Left renal pelvis (tissue), 4 donors: Measurements from ENCODE around the gene CPNE4. TPM values are rescaled to one million over a fixed set of nuclear protein-coding genes. Genes with fewer than 3 reads are reported as not detected.
A peak's percentile ranks its signal among the peaks of the same experiment; 100 is the strongest.

Source experiments
- DNase-seq, 4 donors: peaks; one replicate each; pipeline ENCODE4 v3.0.0-alpha.2; 2013; ENCODE audit warnings: low read depth in 4 of 4, low spot score in 3 of 4
- polyA plus RNA-seq, 4 donors: library from polyadenylated mRNA; unstranded; fragments of 120-200 nt; gene quantifications; one replicate each; pipeline ENCODE4 v1.2.1, GENCODE V29; 2013; ENCODE audit not compliant: insufficient read length in 4 of 4

CPNE4 gene
- polyA plus RNA-seq, 4 donors = 0.35 to 0.74 (median 0.62) TPM

DNA sequence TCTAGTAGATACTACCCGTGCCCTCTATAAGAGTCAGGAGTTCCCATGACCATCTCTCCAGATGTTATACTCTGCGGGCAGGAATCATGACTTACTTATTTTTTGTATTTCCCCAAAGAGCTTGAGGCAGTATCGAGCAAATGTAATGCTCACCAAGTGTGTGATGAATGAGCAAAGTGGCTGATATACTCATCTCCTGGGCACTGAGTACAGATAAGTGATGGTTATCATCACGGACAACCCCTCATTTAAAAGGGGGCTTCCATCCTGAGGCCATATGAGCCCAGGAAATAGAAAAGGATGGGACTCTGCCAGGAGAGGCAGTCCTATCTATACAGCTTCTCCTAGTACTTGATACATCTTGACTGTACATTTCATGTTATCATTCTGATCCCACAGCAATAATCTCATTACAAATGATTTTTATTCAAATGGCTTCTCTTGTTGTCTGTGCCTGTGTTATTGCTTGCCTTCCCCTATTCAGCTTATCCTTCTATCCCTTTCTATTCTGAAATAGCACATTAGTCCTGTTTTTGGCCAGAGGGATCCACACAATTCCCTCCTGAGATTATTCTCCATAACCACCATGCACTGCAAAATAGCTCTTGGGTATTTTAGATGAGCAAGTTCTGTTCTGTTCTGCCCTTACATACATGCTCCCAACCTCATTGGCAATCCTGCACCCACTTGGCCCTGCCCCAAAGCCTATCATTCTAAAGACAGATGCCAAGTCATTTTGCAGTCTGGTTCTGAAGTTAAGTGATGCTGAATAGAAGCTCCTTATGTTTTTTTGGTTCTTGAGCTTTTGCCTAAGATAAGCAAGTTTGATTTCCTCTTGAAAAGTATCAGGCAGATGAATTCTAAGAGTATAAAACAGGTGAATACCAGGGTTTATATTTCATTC, 484.0 kb downstream of the CPNE4 start:
- no peak for DNase-seq

DNA sequence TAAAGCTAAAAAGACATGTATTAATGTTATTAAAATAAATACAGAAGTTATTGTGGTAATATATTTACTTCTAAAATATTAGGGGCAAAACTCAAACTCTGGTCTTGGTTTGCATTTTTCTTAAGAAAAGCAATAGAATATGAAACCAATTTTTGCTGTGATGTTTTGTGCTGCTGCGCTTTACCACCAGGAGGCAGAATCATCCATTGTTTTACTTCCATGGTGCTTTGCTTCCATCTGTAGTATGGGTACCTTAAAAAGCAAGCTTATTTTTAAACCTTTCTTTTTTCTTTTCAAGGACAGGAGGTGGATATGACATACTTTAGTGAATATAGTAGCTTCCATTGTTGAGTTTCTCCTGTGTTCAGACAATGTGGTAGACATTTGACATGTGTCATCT, 485.5 kb downstream of the CPNE4 start:
- DNase-seq = no peak

DNA sequence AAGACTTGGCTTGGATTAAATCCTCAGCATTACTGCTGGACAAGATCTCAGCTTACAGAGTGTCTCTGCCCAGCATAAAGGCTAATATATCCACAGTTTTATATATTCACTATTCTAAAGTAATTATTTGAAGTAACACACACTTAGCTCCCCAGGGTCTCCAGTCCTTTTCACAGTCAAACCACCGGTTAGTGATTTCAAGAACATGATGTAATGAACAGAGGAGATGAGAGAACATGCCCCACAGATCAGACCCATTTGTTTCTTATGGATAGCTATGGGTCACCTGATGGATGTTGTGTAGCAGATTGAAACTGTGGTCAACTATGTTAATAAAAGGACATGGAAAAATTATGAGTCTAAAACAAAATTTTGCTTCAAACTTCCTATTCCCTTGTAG, 487.2 kb downstream of the CPNE4 start:
- DNase-seq = no peak

DNA sequence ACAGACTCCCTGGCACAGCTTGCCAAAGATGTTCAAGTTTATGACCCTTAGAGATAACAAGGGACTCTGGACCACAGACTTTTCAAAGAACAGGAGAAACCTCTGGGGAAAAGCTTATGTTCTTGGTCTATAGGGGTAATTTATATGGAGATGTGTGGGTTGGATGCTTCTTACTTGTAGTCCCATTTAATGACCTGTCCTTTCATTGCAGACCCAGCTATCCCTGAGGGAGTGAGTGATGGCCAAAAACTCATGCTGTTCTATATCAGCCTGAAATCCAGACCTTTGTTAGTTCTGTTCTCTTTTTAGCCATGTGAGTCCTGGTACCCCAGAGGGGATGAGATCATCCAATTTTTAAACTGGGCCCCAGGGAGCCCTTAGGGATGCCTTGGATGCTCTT, 488.4 kb downstream of the CPNE4 start:
- DNase-seq = no peak

DNA sequence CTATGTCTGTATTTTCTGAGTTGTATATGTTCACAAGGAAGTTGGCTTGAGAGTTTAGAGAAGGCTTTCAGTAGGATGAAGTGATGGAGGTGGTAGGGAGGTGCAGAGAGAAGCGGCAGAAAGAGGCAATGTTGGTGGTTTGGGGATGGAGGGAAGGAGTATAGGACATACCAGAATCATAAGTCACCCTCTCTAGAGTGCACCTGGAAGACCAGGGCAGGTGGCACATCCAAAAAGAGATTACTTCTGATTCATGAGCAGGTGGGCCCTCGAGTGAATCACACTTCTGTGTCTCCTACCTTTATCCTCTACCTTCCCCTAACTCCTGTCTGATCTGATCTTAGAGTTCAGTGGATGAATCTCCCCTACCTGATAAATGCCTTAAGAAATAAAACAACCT, 490.3 kb downstream of the CPNE4 start:
- DNase-seq = no peak

DNA sequence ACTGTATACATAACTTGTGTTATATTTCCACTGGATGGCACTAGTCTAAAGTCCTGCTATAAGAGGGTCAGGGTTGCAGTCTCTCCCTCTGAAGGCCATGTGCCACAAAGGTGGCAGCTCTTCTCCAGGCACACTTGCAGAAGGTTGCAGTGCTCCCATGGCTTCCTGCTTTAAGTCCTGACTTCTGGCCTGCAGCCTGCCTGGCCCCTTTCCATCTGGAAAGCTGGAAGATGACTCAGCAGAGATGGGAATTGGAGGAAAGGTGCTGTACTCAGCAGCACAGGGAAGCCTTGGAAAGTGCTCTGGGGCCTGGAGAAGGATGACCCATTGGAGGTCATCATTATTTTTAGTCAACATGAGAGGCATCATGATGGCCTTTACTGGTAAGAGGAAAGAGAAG, 491.1 kb downstream of the CPNE4 start:
- DNase-seq = no peak

DNA sequence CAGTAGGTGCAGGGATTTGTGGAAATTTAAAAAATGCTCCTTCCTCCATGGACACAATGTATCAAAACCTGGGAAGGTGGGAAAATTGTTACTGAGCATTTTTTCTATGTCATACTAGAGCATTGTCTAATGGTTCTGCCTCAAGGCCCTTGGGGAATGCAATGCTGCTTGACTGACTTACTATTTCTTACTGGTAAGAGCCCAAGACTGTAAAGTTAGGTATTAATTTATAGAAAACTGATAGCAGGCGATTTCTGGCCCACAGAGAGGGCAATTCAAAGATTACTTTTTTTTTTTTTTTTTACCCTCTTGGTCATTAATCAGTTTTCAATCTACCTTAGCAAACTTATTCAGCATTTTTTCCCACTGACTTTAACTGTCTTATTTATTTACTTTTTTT, 493.5 kb downstream of the CPNE4 start:
- no peak for DNase-seq

DNA sequence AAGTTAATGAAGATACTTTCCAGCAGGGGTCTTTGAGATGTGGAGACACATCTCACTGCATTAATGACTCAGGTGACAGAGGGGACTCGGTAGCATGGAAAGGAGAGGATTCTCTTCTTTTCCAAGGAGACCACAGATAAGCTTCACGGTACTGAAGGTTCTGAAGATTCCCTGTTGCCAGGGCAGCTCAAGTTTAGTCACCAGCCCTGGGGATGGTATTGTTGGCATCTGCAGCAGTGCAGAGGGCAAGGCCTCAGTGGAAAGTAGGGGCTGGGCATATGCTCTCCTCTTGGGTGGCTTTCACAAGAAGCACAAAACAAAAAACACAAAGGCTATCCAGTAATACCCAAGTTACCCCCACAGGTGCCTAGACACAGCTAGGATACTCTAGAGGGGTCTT, 494.0 kb downstream of the CPNE4 start:
- no peak for DNase-seq

DNA sequence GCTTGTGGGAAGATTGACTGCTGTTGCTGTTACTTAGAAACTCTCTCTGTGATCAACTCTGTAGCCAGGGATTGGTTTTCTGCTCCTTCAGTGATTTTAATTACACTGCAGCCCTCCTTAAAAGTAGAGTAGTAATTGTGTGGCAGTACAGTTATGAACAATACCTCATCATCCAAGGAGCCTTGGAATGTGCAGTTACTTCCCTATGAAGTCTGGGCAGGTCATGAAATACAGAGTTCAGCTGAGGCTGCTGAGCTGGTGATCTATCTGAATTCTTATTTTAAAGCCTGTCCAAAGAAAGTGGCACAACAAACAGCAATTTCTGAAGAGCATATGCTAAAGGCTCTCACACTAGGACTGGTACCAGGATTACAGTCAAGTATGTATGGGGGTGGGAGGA, 494.7 kb downstream of the CPNE4 start:
- DNase-seq = no peak

DNA sequence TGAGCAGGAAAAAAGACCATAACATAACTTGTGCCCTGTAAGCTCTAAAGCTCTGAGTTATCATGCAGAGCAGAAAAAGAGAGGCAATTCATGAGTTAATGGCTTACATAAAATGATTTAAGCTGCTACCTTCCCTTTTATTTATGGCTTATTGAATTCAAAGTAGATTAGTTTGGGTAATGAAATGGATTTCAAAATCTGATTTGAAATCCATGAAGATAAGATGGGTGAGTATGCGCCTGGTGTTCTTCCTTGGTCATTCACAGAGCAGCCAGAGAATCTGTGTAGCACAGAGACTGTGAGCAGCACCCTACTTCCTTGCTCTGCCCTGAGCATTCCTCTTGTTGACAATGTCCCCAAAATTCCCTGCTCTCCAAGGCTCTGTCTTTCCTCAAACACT, 495.8 kb downstream of the CPNE4 start:
- no peak for DNase-seq

DNA sequence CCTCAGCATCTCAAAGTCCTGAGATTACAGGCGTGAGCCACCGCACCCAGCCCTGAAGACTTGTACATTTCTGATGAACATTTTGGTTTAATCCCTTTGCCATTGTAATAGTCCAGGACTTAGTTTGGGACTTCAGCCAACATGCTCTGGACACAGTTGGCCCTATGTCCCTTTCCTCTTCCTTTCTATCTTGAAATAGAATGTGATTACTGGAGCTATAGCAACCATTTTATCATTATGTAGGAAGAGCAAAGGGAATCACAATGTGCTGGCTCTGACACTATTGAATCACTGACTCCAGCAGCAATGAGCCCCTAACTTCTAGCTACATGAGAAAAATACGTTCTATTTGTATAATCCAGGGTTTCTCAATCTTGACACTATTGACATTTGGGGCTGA, 497.3 kb downstream of the CPNE4 start:
- DNase-seq = no peak

DNA sequence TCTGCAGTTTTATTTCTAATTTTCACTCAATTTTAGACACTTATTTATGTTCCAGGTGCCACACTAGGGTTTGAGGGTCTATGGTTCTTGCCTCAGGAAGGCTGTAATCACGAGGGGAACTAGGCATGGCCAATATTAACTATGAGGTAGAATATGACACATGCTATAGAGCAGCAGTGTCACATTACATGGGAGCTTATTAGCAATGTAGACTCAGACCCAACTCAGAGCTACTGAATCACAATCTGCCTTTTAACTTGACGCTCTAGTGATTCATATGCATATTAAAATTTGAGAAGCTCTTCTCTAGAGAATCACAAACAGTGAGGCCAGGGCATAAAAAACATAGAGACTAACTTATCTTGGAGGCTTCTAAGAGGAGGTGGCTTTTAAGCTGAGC, 499.2 kb downstream of the CPNE4 start:
- no peak for DNase-seq

DNA sequence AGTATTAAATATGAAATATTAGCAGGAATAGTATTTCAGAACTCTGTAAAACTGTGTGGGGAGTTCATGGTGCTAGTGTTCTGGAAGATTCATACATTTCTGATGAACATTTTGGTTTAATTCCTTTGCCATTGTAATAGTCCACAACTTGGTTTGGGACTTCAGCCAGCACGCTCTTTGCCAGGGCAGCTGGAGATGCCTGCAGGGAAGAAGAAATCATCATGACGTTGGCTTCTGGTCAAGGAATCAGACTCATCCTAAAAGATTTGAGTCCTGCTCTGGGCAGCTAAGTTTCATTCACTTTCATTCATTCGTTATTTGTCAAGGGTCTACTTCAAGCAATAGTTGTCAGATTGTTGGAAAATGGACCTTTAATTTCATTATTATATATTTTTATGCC, 499.7 kb downstream of the CPNE4 start:
- DNase-seq = no peak

DNA sequence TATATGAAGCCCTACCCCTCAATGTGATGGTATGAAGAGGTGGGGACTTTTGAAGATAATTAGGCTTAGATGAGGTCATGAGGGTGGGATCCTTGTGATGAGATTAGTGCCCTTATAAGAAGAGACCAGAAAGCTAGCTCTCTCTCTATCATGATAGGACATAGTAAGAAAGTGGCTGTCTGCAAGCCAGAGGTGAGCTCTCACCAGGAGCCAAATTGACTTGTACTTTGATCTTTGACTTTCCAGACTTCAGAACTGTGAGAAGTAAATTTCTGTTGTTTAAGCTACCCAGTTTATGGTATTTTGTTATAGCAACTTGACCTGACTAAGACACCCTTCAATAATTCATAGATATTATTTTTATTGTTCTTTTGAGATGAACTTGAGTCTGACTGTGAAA, 502.2 kb downstream of the CPNE4 start:
- DNase-seq = no peak

DNA sequence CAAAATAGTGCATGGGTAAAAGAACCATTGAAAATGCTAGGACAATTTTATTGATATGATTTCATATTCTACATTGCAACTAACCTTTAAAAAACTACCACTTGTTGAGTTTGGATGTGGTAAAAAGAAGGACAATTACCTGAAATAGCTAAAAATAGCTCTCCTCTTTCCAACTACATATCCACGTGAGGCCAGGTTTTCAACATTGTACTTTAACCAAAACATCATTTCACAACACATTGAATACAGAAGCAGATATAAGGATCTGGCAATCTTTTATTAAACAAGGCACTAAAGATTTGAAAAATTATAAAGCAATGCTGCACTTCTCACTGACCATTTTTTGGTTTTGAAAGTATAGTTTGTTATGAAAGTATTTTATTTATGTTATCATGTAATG, 504.0 kb downstream of the CPNE4 start:
- DNase-seq = no peak

DNA sequence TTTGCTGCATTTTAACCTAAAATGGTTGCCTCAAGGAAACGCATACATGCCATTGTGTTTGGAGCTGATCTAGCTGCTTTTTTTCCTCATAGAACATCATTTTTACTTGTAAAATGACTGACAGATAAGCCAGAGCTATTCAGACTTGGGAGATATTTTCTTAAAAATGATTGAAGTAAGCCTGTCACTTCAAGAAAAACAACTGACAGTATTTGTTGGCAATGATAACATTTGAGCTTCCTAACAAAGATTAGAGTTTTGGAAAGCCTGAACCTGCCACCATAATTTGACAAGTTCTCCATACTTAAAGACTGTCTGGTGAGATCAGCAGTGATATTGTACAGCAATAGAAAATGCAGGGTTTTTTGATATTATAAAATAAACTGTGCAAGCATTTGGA, 504.4 kb downstream of the CPNE4 start:
- no peak for DNase-seq

DNA sequence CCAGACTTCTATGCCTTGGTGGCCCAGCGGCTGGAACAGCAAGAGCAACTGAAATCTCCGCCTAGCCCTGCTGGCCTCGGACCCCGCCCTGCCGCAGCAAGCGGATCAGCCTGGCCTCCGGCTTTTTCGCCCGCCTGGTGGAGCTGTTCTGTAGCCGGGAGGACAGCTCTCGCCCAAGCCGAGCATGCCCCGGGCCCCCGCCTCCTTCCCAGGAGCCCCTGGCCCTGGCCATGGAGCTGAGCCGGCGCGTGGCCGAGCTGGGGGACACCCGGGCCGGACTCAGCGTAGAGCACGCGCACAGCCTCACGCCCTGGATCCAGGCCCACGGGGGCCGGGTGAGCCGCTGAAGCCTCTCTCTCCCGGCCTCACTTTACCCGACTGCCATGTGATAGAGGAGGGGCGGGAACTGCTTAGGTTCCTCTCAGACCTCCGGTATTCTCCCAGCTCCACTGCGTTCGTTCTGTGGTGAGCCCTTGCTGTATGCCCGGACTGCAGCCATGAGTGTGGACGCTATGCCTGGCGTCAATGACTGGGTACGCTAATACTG, 507.9 kb downstream of the CPNE4 start:
- peak in 3 of 4 donors; percentile 38 to 53 (median 51) for DNase-seq

DNA sequence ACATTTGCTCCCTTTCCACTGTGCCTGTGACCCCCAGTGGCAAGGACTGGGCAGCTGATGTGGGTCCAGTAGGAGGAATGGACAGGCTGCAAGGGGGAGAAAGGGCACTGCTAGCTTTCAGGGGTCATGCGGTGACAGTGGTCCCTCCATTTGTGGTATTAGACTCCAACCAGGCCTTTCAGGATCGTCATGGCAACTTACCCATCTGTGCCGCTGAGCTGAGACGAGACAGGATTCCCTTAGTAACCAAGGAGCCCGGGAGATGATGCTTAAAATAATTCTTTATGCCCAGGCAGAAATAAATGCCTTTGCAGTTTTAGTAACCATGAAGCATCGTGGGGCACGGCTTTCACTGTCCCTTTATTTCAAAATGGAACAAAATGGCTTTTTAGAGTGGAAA, 516.1 kb downstream of the CPNE4 start:
- no peak for DNase-seq

DNA sequence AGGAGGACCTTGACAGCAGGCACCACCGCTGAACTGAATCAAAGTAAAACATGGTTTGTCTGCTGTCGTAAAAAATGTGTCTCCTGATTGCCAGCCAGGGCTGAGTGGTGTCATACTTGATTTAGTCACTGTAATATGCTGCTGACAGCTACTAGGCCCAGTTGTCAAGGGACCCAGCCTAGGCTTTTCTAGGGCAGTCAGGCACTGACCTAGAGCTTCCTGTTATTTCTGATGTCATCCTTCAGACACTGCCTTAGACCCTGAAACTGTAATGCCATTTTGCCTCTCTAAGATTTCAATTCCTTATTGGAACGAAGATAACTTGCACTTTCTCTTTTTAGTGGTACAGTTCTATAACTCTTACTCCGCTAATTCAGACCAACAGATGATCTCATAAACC, 529.4 kb downstream of the CPNE4 start:
- DNase-seq = no peak

DNA sequence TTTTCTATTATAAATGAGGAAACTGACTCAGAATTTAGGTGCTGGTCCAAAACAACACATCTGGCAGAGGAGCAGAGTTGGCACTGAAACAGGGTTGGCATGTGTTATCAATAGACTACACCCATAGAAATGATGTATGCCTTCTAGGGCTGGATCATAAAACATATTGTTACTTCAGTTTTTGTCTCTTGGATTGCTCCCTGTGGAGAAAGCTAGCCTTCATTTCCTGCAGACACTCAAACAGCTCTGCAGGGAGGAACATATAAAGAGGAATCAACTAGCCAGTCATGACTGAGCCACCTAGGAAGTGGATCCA, 531.5 kb downstream of the CPNE4 start:
- no peak for DNase-seq

DNA sequence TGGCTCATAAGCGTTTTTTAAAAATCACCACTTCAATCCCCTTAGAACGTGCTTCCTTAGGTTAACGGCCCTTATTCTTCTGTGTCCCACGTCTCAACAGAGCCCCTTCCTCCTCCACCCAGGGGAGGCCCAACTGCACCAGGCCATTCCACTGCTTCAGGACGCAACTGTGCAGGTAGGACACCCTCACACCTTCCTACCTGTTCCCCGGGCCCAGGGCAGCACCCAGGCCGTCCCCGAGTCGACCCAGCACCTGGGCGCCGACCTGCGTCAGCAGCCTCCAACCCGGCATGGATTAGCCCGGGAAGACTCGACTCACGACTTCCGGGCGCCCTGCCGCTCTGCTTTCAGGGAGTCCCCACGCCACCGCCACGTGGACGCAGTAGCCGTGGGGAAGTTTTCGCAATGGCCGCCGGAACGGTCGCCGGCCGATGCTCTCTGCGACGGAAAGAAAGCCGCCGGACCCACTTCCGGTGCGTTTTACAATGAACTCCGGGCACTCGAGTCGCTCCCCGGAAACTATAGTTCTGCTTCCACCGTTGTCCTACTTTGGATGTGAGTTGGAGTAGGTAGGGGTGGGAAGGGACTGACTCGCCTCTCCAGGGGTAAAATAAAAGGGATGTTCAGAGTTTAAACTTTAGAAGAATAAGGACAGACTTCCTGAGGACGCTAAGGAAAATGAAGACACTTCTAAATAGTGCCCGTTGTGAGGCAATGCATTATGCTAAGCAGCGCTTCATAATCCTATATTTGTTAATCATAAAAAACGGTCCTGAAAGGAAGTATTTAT, 532.1 kb downstream of the CPNE4 start, which contains the start of gene MRPL3:
TSS of gene MRPL3 (minus strand) at position 442 of the 790 bp plus-strand sequence. CDS start at position 292, 150 bp downstream.
- peak; percentile 56 to 75 (median 70) for DNase-seq

DNA sequence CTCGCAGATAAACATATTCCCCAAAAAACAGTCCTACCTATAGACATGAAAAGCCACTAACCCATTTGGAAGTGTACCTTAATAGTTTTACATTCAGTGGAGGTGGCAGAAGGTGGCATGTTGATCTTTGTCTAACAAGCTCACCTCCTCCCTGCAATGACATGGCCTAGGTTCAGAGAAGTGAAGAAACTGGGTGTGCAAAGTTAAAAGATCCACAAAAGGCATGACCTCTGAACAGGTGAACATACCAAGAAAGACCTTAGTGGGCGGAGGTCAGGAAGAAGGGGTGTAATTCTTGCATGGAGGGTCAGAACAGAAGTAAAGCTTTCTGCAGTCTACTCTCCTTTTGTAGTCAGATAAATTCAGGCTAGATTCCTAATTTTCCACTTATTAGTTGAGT, 532.9 kb downstream of the CPNE4 start:
- DNase-seq = no peak
